HG03439 (cell line): ENCODE data around the gene RAPSN.

Experiments
- ATAC-seq: cut with Tn5 transposase; IDR thresholded peaks from one replicate; pipeline ENCODE4 v1.9.1; 2021; ENCODE audit warnings: mild to moderate bottlenecking, moderate library complexity; ENCODE audit not compliant: unreplicated experiment

Gene RAPSN

DNA sequence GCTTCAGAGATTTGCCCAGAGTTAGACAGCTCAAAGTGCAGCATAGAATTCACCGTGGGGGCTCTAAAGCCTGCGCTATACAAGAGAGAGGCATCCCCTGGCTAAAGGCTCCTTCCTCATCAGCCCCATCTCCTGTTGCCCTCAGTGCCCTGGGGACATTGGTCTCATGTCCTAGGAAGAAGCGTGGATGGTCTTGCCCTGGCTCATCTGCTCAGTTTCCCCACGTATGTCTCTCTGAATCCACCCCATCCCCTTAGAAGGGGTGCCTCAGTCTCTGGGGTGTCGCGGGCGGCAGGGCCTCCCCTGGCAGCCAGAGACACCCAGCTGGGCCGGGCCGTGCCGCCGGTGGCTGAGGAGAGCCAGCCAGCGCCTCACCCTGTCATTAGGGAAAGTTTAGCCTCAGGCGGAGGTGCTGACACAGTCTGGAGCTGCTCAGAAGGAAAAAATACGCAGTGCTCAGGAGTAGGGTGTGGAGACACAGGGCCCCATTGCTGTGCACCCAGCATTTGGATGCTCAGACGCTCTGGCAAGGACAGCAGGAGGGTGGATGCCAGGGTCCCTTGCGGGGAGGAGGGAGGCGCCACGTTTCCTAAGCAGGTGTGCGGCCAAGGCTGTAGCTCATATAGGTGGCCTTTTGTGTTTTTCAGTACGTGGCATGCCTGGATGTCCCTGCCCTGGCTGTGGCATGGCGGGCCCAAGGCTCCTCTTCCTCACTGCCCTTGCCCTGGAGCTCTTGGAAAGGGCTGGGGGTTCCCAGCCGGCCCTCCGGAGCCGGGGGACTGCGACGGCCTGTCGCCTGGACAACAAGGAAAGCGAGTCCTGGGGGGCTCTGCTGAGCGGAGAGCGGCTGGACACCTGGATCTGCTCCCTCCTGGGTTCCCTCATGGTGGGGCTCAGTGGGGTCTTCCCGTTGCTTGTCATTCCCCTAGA is 39.2 kb downstream of the RAPSN start:
- ATAC-seq: no peak

DNA sequence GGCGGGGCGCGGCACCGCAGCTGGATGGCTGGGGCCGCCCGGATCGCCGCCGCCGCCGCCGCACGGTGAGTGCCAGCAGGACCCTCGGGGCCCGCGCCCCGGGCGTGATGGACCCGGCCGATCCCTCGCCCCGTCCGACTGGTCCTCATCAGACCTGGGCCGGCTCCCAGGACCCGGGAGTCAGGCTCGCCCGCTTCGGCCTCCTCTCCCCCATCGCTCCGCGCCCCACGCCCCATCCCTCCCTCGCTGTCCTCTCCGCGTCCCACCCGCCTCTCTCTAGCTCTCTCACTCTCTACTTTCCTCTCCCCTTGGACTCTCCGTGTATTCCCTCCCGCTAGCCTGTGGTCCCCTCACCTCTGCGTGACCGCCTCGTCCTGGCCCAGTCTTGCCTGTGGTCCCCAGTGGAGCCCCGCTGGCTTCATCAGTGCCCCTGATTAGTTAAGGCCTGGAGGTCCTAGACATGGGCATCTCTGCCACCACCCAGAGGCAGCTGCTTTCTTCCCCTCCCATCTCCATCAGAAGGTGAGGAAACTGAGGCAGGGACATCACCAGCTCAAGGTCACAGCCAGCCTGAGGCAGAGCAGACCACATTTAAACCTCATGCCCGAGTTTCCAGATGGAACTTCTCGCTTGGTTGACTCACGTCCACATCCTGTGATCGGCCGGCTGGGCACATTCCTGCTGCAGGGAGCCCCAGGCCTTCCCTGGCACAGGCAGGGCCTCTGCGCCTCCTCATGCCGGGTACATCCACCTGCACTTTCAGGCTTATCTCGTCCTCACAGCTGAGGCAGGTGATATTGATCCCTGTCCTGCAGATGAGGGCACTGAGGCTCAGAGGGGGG is 40.1 kb downstream of the RAPSN start:
- ATAC-seq: no peak

DNA sequence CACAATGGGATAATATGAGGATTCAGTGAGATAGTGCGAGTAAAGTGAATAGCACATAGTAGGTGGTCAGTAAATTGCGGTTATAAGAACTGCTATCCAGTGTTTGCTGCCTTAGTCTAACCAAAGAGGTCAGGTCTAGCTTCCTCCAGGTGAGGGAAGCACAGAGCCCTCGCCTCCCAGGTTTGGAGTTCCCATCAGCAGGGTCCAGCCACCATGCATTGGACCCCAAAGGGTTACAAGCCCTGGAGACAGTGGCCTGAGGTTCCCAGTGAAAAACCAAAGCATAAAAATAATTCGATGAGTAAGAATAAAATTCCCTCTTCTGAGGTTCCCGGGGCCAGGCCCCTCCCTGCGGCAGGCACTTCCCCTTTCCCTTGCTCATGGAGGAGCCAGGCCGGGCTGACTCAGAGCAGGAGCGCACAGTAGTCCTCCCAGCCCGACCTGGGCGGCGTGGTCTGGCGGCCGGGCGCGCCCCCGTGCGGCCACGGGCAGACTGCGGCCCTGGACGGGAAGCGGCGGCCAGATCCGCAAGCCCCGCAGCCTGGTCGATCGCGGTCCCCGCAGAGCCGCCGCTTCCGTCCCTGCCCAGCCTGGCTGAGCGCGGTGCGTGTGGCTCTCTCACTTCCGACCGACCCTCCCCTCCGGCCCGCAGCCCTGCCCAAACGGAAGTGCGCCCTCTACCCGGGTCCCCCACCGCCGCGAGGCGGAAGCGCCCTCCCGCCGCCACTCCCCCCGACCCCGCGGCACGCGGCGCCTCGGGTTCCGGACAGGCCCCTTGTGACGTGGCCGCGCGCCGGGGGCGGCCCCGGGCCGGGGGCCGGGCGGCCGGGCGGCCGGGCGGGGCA is 41.0 kb downstream of the RAPSN start, which contains the start of gene SLC39A13:
Gene SLC39A13, plus strand, starts transcription at position 845 of the 845 bp plus-strand sequence. CDS start 1,505 bp downstream, outside the sequence.
- peak; percentile 87 for ATAC-seq

DNA sequence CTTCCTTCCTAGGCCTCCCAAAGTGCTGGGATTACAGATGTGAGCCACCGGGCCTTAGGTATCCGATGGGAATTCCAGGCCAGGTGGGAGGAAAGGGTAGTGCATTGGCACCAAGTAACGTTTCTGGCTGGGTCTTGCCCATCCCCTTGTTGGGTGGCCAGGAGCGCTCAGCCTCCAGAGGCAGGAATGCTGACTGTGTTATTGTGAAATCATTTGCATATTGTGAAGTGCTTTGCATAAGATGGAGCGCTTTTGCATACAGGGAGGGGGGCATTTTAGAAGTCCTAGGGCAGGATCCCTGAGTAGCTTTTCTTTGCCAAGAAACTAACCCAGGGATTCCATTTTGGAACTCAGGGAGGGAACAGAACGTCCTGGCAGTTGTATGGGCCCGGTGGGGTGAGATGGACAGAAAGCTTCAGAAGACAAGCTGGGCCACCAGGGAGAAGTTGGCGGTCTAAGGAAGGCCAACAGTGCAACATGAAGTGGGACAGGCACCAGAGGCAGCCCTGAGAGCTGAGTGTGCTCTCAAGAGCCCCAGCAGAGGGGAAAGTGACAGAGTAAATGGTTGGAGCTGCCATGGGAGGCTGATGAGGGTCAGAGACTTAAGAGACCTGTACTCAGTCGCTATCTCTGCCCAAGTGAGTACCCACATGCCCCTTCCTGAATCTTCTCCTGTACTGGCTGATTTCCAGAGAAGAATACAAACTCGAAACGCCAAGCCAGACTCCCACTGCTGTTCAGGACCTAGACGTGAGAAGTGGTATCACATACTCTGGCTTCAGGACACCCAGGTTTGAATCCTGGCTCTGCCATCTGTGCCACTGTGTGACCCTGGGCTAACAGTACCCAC is 41.8 kb downstream of the RAPSN start:
- no peak for ATAC-seq

DNA sequence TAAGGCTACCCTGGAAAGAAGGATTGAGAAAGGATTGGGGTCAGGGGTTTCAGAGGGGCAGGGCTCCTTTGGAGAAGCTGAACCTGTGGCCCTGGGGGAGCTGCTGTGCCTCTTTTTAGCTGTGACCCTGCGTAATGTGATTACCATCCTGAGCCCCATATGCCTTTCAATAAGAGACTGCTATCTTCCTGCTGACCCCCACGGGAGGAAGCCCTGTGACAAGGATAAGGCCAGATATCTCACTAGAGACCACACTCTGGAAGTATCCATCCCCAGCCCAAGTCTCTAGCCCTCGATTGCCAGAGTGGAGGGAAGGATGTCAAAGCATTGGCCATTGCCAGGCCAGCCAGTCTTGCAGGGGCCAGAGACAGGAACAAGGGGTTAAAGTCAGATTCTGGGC is 45.4 kb downstream of the RAPSN start:
- ATAC-seq: no peak

DNA sequence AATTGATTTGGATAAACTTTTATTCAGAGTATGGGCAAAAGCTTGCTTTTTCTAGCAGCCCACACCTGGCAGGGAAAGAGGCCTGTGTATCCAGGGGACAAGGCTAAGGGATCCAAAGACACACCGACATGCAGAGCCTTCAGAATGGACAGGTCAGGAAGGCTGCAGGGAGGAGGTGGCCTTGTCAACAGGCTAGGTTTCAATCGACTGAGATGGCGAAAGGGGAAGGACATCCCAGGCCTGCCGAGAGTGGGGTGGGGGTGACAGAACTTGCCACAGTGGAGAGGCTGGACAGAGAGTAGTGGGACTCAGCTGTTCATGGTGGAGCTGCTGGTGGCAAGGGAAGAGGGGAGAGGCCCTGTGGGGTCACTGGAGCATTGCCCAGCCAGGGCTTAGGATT is 45.8 kb downstream of the RAPSN start:
- no peak for ATAC-seq

DNA sequence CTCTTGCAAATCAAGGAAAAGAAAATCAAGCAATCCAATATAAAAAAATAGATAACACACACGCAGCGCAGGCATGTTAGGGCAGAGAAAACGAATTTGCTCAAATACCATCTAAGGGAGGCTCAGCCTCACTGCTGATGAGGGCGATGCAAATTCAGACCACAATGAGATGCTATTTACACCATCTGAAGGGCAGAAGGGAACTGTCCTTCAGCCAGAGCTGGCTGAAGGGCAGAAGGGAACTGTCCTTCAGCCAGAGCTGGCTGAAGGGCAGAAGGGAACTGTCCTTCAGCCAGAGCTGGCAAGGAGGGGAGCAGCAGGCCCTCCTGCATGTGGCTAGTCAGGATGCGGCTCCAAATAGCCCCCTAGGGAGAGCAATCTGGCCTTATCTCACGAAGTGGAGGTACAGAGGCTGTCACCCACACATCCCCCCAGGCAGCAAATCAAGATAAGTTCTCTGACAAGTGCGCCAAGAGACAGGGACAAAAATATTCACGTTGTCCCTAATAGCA is 48.1 kb downstream of the RAPSN start:
- ATAC-seq: peak; percentile 77

DNA sequence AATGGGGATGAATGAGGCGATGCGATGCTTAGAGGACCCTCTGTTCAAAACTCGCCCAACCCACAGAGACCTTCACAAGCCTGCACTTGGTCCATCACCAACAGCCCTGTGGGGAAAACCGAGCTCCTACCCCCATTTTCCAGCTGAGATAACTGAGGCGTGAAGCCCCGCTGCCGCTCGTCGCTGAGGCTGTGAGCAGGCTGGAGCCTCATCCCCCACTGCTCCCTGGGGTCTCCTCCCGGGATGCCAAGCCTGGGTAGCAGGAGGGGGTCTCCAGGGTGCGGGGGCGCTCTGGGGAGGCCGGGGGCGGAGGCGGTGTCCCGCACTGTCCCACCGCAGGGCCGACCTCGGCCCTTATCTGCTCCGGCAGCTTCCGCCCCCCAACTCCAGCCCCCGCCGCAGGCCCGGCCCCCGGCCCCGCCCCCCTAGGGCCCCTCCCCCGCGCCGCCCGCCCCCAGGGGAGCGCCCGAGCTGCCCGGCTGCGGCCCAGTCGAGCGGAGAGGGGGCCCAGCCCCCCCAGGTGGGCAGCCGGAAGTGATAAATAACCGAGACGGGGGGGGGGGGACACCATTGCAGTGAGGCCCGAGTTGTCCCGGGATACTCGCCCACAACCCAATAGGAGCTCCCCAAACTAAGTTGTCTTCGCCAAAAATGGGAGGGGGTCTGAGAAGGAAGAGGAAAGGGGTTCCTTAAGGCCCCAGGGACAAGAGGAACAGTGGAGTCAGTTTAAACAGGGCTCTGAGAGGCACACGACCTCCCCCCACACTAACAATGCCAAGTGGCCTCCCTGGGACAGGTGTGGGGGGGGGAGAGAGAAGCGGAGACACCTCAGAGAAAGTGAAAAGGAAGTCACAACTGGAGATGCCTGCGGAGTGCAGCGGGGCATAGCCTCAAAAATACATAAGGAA is 48.8 kb downstream of the RAPSN start:
- peak; percentile 36 for ATAC-seq

DNA sequence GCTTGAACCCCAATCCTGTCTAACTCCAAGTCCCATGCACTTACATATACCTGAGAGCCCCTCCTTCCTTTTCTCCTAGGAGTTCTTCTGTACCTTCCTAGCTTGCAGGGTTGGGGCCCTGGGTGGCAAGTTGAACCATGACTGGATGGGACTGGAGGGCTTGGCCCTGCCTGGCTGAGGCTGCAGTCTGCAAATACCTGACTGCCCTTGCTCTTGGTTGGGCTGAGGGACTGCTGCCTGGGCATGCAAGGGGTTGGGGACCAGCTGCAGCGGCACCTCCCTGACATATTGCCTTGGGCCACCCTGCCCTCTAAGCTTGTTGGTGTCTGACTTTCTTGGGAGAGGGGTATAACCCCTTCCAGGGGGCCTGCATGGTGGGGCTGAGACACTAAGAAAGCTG is 50.4 kb downstream of the RAPSN start:
- no peak for ATAC-seq

DNA sequence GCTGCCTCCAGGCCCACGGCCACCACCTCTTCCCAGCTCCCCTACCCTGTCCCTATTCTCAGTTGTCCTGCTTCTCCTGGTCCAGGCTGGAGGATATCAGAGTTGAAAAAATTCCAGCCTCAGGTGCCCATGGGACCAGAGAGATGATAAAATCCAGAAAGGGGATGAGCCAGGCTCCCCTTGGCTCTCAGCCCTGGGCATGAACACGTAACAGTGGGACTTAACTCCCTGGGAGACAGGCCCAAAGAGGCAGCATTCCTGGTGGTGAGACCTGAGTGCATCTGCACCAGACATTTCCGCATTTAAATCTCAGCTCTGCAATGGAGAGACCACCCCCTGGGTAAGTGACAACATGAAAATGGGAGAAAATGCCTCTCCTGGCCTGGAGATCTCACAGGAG is 50.9 kb downstream of the RAPSN start:
- ATAC-seq: no peak

DNA sequence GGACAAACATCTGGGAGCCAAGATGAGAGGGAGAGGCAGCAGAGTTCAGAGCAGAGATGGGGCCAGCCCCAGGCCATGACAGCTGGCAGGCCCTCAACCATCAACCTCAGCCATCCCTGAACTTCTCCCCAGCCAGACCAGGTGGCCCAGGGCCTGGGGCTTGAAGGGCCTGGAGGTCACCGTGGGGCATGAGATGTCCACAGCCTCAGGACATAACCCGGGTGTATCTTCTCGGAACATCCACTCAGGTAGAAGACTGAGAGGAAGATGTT is 53.0 kb downstream of the RAPSN start:
- no peak for ATAC-seq

DNA sequence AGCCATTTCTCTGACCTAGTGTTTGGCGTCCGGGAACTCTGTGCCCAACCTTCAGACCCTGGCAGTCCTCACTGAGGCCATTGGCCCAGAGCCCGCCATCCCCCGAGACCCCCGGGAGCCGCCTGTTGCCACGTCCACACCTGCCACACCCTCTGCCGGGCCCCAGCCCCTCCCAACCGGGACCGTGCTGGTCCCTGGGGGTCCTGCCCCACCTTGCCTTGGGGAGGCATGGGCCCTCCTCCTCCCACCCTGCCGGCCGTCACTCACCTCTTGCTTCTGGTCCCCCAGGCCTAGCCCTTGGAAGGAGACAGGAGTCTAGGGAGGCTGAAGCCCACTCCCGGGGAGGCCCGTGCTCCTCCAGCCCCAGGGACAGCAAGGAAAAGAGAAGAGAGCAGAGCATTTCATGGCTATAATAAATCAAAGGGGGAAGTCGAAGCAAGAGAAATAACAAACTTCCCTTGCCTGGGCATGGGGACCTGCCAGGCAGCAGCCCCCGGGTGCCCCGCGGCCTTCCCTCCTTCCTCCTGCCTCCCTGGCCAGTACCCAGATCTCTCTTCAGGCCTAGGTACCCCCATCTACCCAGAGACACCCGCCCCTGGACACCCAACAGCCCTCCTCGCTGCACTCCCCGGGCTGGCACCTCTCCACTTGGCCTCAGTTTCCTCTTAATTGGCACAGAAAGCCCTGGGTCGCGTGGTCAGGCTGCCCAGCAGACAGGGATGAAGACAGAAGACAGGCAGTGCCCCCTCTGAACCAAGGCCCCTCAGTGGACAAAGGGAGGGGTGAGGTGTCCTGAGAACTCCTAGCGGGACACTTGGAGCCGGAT is 53.5 kb downstream of the RAPSN start:
- ATAC-seq: no peak

DNA sequence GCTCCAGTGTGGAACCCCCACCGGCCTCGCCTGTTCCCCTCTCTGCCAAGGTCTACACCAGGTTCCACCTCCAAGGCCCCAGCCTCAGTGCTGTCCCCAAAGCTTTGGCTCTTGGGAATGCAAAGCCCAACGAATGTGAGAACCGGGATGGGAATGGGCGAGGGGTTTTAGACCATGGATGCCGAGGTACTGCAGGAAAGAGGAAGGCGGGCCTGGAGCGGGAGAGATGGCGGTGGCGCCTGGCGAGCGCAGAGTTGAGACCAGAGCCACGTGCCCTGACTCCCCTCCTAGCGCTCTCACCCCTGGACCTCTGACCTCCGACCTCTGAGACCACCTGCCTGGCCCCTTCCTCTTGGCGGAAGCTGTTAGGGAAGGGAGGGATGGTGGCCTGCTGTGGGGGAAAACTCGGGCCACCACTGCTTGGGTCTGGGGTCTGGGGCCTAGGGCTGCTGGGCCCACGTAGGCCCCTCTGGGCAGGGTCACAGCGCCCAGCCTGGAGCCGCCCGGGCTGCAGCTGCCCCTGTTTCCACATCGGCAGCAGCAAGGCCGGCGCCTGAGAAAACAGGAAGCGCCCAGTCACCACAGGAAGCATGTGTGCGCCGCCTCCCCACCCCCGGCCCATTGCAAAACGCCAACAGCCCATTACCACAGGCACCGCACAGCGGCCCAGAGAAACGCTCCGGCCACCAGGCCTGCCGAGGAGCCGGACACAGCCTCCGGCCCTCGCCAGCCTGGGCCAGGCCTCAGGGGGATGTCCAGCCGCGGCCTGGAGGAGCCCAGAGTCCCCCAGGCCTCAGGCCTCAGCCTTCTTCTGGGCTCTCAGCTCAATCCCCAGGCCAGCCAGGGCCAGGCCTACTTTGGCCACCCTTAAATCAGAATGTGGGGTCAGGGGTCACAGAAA is 54.4 kb downstream of the RAPSN start:
- ATAC-seq: no peak

DNA sequence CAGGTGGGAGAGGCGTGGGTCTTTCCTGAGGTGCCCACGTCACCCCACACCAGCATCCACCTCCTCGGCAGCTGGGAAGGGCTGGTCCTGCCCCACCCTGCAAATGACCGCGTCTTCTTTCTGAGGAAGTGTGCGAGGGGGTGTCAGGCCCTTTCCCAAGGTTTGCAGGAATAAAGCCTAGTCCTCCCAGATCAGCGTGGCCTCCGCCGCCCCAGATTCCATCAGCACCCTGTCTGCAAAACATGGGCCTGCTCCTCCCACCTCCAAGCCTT is 55.0 kb downstream of the RAPSN start:
- no peak for ATAC-seq

DNA sequence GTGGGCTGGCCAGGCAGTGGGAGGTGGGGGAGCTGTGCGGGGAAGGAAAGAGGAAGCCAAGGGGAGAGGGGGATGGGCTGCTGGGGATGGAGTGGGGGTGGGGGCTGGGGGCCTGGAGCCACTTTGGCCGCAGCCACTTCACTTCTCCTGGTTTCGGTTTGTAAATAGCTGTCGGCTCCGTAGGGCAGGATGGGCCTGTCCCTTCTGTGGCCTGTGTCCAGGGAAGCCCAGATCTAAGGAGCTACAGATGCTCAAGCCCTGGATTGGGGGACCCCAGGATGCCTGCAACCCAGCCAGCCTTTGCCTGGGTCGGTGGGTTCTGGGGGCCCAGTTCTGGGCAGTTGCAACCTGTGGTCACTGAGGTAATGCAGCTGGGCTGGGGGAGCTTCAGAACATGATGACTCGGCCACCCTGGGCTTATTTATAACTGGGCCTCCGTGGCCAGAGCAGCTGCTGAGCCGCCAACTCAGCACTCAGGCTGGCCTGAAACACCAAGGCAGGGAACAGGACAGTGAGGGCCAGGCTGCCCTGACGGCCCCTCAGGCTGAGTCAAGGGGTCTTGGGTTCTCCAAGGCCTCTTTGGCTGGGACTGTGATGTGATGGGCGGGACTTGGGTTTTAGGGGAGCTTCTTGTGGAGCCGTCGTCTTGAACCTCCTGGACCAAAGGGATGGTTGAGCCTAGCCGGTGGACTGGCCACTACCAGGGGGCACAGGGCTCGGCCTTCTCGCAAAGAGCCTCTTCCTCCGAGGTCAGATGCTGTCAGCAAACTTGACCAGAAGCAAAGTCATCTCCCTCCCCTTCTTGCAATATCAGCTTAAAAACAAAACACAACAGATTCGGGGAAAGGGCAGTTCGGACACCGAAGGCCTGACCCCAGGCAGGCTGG is 55.5 kb downstream of the RAPSN start:
- ATAC-seq: no peak

DNA sequence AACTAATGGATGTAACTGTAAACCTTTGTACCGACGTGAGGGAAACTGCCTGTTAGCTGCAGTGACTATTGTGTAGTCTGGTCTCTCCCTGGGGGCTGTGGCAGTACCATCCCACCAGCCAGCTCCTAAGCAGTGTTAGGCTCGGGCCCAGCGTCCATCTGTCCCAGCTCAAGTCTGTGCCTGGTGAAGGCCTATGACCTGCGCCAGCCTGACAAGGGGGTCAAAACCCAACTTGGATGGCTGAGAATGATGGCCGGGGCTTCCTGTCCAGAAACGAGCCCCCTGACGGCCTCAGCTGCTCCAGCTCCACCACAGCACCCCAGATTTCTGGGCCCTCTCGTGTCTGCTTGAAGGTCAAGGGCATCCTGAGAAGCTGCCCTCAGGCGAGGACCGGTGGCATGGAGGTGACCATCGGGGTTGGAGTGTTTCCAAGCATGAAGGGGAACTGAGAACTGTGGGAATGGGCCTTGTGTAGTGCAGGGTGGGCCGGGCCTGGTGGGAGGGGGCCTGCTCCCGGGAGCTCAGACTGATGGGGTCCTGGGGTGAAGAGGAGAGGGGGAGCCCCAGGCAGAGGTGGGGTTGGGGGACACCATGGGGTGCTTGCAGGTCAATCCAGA is 56.3 kb downstream of the RAPSN start:
- no peak for ATAC-seq
